ENCODE results near the gene SLC44A1.

The SLC44A1 gene

DNA sequence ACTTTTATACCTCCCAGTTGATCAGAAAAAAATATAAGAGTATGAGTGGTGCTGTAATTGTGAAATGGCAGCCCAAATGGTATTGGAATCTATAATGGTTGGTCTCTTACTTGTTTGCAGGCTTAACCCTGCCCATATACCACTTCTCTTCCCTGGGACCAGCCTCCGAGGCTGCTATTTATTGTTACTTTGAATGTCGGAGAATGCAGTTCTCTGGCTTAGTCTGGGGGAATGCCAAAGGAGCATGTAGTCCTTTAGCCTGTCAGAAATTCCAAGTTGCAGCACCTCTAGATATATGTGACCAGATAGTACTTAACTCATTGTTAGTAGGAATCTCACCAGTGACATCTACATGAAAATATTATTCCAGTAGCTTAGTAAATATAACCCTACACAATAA is 47.5 kb downstream of the SLC44A1 start:
- no peak for TF ChIP-seq POLR2A (IDR thresholded peaks at IDR 0.05; ENCODE audit: low read depth, low read length)
- no peak for DNase-seq (ENCODE audit: insufficient read length, low spot score)
- FAIRE-seq, result no peak

DNA sequence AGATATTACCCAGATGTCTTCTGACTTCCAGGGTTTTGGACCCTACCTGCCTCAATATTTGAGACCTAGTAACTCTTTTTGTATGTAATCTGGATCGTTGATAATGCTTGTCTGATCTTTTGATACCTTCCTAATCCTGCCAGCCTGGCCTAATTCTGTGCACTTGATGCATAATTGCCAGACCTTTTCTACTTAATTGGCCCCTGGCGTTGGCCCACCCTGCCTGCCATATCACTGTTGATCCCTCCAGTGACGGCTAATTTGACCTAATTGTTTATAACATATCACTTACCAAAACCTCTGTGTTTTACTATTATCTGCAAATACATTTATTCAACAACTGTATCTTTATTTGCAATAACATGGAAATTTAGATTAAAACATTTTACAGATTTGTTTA is 49.0 kb downstream of the SLC44A1 start:
- TF ChIP-seq POLR2A (IDR thresholded peaks at IDR 0.05; ENCODE audit: low read depth, low read length), result no peak
- DNase-seq (ENCODE audit: insufficient read length, low spot score) (no peak), FAIRE-seq (peak; percentile 6)

DNA sequence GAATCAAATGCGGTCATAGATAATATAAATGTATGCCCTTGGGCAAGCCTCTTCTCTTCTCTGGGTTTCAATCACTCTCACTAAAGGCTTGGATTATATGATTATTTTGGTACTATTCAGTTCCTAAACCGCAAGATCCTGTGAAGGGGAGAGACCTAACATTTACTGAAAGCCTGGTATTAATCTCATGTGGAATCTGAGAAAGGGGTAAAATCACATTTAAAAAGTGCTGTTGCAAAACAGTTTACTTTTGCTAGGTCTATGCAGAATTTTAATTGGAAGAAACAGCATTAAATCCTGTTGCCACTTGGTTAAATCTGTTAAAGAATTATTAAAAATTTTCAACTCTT is 50.7 kb downstream of the SLC44A1 start:
- DNase-seq (ENCODE audit: insufficient read length, low spot score) (no peak), FAIRE-seq (peak; percentile 43)
- no peak for TF ChIP-seq POLR2A (IDR thresholded peaks at IDR 0.05; ENCODE audit: low read depth, low read length)

DNA sequence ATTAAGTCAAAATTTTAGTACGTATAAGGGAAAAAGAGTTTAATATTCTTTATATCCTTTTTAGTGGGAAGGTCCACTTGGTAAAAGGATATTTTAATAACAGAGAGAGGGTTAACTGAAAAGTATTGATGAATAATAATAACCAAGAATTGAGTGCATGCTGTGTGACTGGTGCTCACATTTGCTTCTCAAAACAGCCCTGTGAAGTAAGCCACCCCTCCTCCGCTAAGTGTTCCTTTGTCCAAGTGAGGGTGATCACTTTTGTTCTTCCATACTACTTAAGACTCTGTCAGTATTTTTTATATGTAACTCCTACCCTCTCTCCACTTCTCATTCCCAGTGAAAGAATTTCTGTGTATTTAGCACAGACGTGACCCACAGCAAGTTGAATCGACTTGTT is 51.5 kb downstream of the SLC44A1 start:
- FAIRE-seq (no peak), DNase-seq (ENCODE audit: insufficient read length, low spot score) (no peak)
- TF ChIP-seq POLR2A (IDR thresholded peaks at IDR 0.05; ENCODE audit: low read depth, low read length), result no peak

DNA sequence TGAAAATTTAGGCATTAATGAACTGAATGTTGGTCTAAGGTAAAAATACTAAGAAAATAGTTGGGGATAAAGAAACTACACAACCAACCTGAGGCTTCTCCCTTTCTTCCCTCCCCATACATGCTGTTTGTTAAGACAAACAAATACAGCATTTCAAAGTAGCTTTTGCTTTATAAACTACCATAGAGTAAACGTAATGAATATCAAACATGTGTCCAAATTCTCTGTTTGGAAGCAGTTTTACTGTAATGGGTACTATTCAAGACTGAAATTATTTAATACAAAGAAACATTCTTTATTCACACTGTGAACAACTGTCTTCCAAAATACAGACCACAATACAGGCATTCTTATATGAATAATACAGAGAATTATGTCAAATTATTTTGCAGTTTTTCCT is 52.0 kb downstream of the SLC44A1 start:
- no peak for DNase-seq (ENCODE audit: insufficient read length, low spot score)
- FAIRE-seq, result no peak
- TF ChIP-seq POLR2A (IDR thresholded peaks at IDR 0.05; ENCODE audit: low read depth, low read length), result no peak

DNA sequence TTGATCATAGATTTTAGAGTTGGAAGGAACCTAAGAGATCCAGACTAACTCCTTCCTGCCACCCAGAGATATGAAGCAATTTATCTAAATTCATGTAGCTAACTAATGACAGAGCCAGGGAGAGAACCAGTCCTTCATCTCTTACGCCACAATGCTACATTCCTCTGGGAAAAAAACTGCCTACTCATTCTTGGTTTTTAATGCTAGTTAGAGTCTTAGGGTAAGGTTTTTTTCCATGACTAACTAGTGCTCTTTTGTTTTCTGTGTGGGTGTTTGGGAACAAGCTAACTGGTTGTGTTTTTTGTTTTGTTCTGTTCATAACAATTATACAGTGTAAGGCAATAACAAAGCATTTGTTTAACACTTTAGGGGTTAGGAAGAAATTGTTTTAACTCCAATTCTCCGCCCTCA is 52.4 kb downstream of the SLC44A1 start:
- FAIRE-seq, result peak; percentile 99
- peak; percentile 44 for DNase-seq (ENCODE audit: insufficient read length, low spot score)
- TF ChIP-seq POLR2A (IDR thresholded peaks at IDR 0.05; ENCODE audit: low read depth, low read length), result no peak

DNA sequence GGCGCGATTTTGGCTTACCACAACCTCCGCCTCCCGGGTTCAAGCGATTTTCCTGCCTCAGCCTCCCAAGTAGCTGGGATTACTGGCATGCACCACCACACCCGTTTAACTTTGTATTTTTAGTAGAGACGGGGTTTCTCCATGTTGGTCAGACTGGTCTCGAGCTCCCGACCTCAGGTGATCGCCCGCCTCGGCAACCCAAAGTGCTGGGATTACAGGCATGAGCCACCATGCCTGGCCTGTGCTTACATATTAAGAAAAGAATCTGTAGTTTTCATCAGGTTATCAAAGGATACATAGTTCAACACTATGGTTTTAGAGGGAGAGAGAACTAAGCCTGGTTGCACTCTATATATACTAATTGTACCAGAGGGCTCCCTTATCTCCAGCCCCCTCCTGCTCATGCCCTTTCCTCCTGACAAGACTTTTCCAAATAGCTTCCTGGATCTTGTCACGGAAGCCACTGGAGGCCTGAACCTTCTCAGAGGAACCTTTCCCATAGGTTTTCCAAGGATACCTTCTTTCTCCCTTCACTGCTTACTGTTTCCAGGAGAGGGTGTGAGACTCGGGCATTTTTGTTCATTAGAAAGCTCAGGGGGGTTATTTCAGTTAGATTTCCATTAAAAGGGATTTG is 53.1 kb downstream of the SLC44A1 start:
- TF ChIP-seq POLR2A (IDR thresholded peaks at IDR 0.05; ENCODE audit: low read depth, low read length), result no peak
- no peak for DNase-seq (ENCODE audit: insufficient read length, low spot score)
- FAIRE-seq, result peak; percentile 45

DNA sequence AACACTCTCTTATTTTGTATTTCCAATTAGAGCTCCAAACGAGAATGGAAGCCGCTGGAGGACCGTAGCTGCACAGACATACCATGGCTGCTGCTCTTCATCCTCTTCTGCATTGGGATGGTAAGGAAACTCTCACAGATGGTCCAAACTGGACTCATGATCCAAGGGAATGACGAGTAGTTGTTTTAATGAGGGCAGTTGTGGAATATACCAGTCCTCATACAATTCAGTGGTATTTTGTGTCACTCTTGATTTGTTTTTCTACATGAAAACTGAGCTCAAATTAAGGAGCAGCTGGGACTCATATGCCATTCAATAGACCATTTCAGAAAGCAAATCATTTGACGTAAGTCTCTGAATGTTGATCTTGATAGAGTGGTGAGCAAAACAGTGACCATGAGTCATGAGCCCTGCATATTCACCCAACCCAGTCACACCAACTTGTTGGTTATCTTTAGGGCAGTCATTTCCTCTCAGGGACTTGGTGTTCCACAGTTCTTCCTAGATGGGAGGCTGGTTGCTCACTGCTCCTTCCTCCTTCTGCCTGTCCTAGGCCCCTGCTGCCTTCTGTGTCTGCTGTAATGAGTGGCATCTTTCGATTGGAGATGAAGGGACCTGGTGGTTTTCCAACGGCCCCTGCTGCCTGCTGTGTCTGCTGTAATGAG is 54.9 kb downstream of the SLC44A1 start:
- TF ChIP-seq POLR2A (IDR thresholded peaks at IDR 0.05; ENCODE audit: low read depth, low read length), result no peak; the same call in 1 of the 2 replicates
- DNase-seq (ENCODE audit: insufficient read length, low spot score) (peak; percentile 91), FAIRE-seq (peak; percentile 100)

DNA sequence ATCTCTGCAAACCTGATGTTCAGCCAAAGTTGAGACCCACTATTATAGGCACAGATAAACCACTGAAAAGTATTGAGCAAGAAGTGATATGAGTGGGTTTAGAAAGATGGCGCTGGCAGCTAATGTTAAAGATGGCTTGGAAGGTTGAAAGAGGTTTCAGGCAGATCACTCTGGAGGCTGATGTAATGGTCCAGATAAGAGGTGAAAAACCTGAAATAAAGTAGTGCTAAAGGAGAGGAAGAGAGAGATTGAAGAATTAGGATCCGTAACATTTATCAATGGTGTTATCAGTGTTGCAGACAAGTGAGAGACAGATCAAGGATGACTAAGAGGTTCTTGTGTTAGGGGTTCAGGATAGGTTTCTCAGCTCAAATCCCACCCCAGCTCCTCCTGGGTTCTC is 58.3 kb downstream of the SLC44A1 start:
- FAIRE-seq, result peak; percentile 23

DNA sequence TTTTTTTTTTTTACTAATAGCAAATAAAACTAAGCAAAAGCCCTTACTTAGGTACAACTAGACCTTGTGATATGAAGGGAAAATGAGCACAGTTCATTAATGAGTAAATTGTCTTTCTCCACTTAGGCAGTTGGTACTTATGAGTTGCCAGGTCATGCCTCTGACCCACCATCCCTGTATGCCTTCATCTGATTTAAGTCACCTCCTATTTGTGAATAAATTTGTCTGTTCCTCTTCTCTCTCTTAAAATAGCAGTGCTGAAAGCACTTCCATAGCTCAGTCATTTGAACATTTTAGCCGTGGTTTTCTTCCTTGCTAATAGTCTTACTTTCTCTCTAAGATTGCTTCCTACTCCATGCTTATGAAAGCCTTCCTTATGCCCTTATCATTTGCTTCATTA is 61.4 kb downstream of the SLC44A1 start:
- DNase-seq (ENCODE audit: insufficient read length, low spot score) (no peak), FAIRE-seq (peak; percentile 92)
- TF ChIP-seq POLR2A (IDR thresholded peaks at IDR 0.05; ENCODE audit: low read depth, low read length), result no peak

More for the DNA sequence above, 58.3 kb downstream of the SLC44A1 start:
- TF ChIP-seq POLR2A (IDR thresholded peaks at IDR 0.05; ENCODE audit: low read depth, low read length), result no peak
- no peak for DNase-seq (ENCODE audit: insufficient read length, low spot score)

DNA sequence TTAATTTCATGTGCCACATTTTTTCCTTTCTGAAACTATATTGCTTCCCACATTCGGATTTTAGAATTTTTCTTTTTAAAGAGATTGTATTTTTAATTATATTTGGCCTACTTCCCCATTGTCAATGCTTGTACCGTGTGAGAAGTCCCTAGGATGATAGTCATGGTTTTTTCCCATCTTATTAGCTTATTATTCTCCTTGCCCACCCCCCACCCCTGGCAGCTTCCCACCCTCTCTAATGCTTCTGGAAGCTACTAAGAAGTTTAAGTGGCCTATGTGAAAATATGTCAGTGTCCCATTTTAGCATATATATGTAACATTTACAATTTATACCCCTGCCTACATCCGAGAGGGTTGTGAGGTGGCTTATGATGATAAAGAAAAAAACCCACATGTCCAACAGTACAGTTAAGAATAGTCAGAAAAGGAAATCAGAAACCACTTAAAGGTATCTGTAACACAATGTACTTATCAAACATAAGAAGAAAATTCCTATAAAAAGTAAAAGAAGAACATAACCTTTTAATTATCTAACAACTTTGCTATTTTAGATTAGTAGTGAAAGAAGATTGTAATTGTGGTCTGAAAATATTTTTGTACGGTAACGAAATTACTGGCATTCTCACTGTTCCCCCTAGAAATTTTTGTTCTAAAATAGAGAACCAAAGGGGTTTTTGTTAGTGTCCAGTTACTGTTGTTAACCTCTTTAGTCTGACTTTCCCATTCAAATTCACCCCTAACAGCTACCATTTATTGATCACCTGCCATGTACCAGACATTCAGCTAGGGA is 62.1 kb downstream of the SLC44A1 start:
- no peak for TF ChIP-seq POLR2A (IDR thresholded peaks at IDR 0.05; ENCODE audit: low read depth, low read length)
- peak; percentile 33 for FAIRE-seq
- no peak for DNase-seq (ENCODE audit: insufficient read length, low spot score)

DNA sequence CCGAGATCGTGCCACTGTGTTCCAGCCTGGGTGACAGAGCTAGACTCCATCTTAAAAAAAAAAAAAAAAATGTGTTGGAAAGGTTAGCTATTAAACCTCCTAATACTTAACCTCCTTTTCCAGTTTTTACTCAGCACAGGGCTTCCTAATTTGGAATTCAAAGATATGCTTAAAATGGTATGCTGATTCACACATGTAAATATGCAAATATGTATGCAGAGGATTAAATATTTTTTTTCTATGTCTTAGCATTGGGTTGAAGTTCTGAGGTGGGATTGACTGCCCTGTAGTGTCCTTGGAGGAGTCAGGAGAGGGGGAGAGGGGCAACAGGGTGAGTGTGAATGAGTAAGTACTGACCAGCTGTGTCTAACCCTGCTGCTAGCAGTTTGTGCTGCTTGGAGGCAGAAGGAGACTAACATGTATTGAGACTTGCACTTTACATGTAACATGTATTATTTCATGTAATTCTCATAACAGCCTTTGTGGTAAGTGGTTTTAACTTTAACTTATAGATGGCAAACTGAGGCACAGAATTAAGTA is 63.2 kb downstream of the SLC44A1 start:
- FAIRE-seq, result peak; percentile 89
- DNase-seq (ENCODE audit: insufficient read length, low spot score), result no peak
- no peak for TF ChIP-seq POLR2A (IDR thresholded peaks at IDR 0.05; ENCODE audit: low read depth, low read length)

DNA sequence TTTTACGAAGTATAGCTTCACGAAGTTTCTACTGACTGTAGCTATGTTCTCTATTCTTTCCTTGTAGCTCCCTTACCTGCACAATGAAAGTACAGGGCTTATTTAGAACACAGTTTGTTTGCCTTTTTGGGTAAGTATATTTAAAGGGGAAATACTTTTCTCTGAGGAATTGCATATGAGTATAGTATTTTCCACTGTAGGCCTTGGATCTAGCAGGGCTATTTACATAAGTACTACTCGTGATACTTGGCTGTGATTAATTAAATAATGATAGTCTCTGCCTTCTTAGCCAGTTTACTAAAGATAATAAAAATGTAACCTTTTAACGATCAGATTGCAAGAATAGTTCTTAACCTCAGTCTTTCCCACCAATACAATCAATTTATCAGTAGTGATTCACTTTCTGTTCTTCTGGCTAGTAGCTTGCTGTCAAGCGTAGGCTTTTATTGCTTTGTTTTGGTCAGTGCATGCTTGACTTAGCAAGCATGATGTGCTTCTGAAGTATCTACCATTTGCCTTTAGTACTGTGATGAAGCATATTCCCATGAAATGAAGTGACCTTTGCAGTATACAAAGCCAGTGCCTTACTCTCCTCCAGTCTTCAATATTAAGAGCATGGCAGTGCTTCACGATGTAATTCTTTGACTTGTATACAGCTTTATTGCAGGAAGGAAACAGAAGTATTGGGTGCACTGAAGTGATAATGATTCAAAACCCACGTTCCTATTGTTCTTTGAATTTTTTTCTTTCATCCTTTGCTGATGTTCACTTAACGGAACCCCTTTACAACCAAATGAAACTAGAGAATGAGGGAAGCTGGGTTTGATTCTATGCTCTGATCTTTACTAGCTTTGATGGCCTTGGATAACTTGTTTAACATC is 64.2 kb downstream of the SLC44A1 start:
- DNase-seq (ENCODE audit: insufficient read length, low spot score) (no peak), FAIRE-seq (peak; percentile 84)
- no peak for TF ChIP-seq POLR2A (IDR thresholded peaks at IDR 0.05; ENCODE audit: low read depth, low read length)
